ENCODE data around the gene TRAF2. TPM values are rescaled to one million over a fixed set of nuclear protein-coding genes. Genes with fewer than 3 reads are reported as not detected.

Gene TRAF2
- total and polyA plus RNA-seq, 2 donors (not counting 1 experiment from before 2014, with no cell fraction given) = 25.5 to 54.5 TPM

DNA sequence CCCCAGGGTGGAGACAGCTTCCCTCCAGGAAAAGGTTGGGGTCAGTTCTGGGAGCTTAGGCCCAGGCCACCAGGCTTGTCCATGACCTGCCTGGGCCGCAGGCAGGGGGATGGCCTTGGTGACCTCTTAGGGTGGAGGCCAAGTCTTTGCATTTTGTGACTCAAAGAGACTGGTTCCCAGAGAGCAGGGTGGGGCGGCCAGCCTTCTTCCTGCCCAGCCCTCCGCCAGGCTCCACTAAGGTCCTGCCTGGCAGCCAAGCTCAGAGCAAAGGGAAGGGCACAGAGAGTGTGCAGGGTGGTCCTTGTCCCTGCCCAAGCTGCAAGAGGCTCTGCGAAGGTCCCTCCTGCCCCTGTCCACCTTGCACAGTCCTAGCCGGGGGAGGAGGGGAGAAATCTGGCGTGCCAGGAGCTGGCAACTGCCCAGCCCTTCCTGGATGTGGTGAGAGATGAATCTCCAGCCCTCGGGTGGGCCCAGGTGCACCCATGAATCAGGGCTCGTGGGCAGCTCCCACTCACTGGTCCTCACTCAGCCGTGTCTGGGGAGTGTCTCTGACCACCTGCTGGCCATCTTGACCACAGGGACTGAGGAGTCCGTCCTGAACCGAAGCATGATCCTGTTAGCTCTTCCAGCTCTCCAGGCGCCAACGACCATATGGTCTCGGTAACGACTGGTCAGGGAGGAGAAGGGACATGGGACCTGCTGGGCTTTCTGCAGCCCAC lies 88.7 kb downstream of the TRAF2 start:
- H3K9me3 Mint-ChIP-seq (ENCODE audit: insufficient read depth) = no peaks in the 10 kb centered on the region
- 58% methylated on average over 15 of the region's 15 CpGs for WGBS (ENCODE audit: insufficient coverage)

More for the DNA sequence above, 88.7 kb downstream of the TRAF2 start:
- no peak overlapping the region for H3K27ac Mint-ChIP-seq
- H3K36me3 ChIP-seq (replicated peaks in 1 of 2; ENCODE audit: control extremely low read depth in 1 of 2, control insufficient read depth in 1 of 2, extremely low read depth in 1 of 2, insufficient read depth in 2 of 2, low read length in 1 of 2) = no peaks in the 10 kb centered on the region
- peaks cover 6% of the 10 kb centered on the region for H3K27me3 Mint-ChIP-seq
- H3K27ac ChIP-seq (ENCODE audit: low read length in 2 of 2) = no peak overlapping the region
- DNase-seq (no peak), ATAC-seq (ENCODE audit: low read depth) (no peak)
- no peak for TF ChIP-seq EZH2 (IDR thresholded peaks at IDR 0.05; ENCODE audit: borderline replicate concordance, insufficient read depth, low read depth, low read length, poor library complexity, severe bottlenecking)
- TF ChIP-seq CTCF (IDR thresholded peaks at IDR 0.05) = no peak
- intact Hi-C loops (cut with micrococcal nuclease) = no loop called here
- H3K9ac ChIP-seq (ENCODE audit: low read length) = no peak overlapping the region
- H2AFZ ChIP-seq (ENCODE audit: insufficient read depth, low read depth, low read length, poor library complexity, severe bottlenecking) = no peak overlapping the region
- peaks cover 0 to 13% (median 0%) of the 10 kb centered on the region in 3 donors for H3K9me3 ChIP-seq (ENCODE audit: control extremely low read depth in 1 of 3, control insufficient read depth in 2 of 3, insufficient read depth in 1 of 3, low read length in 2 of 3)
- POLR2A ChIA-PET = interaction anchor here (0.9 kb wide), 1 partner anchor 25 kb away, joined by 3 read pairs; no protein-coding TSS in a partner anchor
- H3K4me1 Mint-ChIP-seq = peaks cover 5% of the 10 kb centered on the region
- H3K4me3 Mint-ChIP-seq = no peak overlapping the region
- peaks cover 0 to 36% (median 6%) of the 10 kb centered on the region in 4 experiments for H3K27me3 ChIP-seq (replicated peaks in 1 of 4; ENCODE audit: control extremely low read depth in 1 of 4, control insufficient read depth in 3 of 4, insufficient read depth in 4 of 4, low read length in 3 of 4)
- CTCF ChIA-PET = interaction anchor here (1.0 kb wide), 1 partner anchor 54 kb away, joined by 3 read pairs; no protein-coding TSS in a partner anchor
- H3K4me3 ChIP-seq (ENCODE audit: control extremely low read depth in 1 of 5, extremely low read depth in 1 of 5, insufficient read depth in 1 of 5, low read depth in 2 of 5, low read length in 4 of 5) = no peak overlapping the region
- no peaks in the 10 kb centered on the region for H3K79me2 ChIP-seq (ENCODE audit: control insufficient read depth, insufficient read depth, low read length)
- no peaks in the 10 kb centered on the region for H4K20me1 ChIP-seq (ENCODE audit: control insufficient read depth, insufficient read depth, low read length, poor library complexity, severe bottlenecking)
- H3K4me1 ChIP-seq (ENCODE audit: control insufficient read depth in 2 of 2, insufficient read depth in 2 of 2, low read length in 2 of 2) = peaks cover 3 to 5% of the 10 kb centered on the region in 2 donors
- H3K4me2 ChIP-seq (replicated peaks; ENCODE audit: low read depth, low read length, poor library complexity, severe bottlenecking) = no peak overlapping the region
